Right atrium auricular region (tissue), 2 donors: ENCODE measurements around the gene KRTAP10-5. TPM values are rescaled to one million over a fixed set of nuclear protein-coding genes. Genes with fewer than 3 reads are reported as not detected.

Experiments
- DNase-seq: peaks from one replicate; pipeline ENCODE4 v3.0.0-alpha.2; 2019; ENCODE audit warnings: low spot score
- H3K27ac ChIP-seq, 2 donors: fragments of 200-600 bp; sonication (generic); 1 replicate in 1 of 2; 2 replicates in 1 of 2; pipeline ENCODE4 v1.5.1; 2016 to 2019
- H3K27me3 ChIP-seq, 2 donors: fragments of 200-600 bp; sonication (generic); one replicate each; pipeline versions ENCODE4 v1.5.1 to v1.6.0; 2017 to 2019
- H3K36me3 ChIP-seq: fragments of 200-600 bp; sonication (generic); one replicate; pipeline ENCODE4 v1.5.1; 2016
- H3K4me1 ChIP-seq, 2 donors: fragments of 200-600 bp; sonication (generic); one replicate each; pipeline versions ENCODE4 v1.5.1 to v1.6.0; 2017 to 2019
- H3K4me3 ChIP-seq, 2 donors: fragments of 200-600 bp; sonication (generic); 1 replicate in 1 of 2; 2 replicates in 1 of 2; pipeline ENCODE4 v1.5.1; 2017 to 2019; ENCODE audit warnings: mild to moderate bottlenecking in 1 of 2, moderate library complexity in 1 of 2
- H3K9me3 ChIP-seq, 2 donors: fragments of 200-600 bp; sonication (generic); one replicate each; pipeline ENCODE4 v1.5.1; 2019
- total RNA-seq, 2 donors: library from RNA; depleted of rRNA; stranded (reverse); fragments of >200 nt; gene quantifications; one replicate each; pipeline ENCODE4 v1.1.0, GENCODE V29; 2016
- TF ChIP-seq, protein P1 (sequence below), 2 donors: fragments of 200-600 bp; sonication (generic); IDR thresholded peaks; one replicate each; pipeline ENCODE4 v1.5.1; 2019; ENCODE audit warnings: antibody characterized with exemption in 2 of 2

KRTAP10-5 gene
- total RNA-seq, 2 donors from 2014 or later: not detected

DNA sequence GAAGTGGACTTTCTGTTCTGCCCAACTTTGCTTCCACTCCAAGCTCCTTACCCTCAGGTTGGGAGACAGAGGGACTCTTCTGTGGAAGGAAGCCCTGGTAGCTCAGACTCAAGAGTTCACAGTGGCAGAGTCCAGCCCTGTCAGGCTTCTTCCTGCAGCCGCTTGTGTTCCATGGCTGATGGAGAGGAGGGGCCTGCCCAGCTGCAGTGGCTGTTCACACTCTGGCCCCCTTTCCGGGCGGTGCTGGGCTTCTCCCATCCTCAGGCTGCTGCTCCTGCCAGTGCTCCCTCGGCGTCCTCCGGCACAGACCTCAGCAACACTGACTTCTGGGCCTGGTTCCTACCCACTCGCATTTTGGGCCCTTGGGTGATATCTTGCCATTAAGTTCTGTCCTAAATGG lies 44.4 kb downstream of the KRTAP10-5 start:
- TF ChIP-seq, protein P1, sequence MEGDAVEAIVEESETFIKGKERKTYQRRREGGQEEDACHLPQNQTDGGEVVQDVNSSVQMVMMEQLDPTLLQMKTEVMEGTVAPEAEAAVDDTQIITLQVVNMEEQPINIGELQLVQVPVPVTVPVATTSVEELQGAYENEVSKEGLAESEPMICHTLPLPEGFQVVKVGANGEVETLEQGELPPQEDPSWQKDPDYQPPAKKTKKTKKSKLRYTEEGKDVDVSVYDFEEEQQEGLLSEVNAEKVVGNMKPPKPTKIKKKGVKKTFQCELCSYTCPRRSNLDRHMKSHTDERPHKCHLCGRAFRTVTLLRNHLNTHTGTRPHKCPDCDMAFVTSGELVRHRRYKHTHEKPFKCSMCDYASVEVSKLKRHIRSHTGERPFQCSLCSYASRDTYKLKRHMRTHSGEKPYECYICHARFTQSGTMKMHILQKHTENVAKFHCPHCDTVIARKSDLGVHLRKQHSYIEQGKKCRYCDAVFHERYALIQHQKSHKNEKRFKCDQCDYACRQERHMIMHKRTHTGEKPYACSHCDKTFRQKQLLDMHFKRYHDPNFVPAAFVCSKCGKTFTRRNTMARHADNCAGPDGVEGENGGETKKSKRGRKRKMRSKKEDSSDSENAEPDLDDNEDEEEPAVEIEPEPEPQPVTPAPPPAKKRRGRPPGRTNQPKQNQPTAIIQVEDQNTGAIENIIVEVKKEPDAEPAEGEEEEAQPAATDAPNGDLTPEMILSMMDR (IDR thresholded peaks at IDR 0.05): no peak
- no peaks in the 10 kb centered on the region for H3K4me1 ChIP-seq
- H3K27me3 ChIP-seq: no peaks in the 10 kb centered on the region
- DNase-seq: no peak
- H3K27ac ChIP-seq: no peak overlapping the region
- no peak overlapping the region for H3K4me3 ChIP-seq
- no peaks in the 10 kb centered on the region for H3K9me3 ChIP-seq
- no peaks in the 10 kb centered on the region for H3K36me3 ChIP-seq

DNA sequence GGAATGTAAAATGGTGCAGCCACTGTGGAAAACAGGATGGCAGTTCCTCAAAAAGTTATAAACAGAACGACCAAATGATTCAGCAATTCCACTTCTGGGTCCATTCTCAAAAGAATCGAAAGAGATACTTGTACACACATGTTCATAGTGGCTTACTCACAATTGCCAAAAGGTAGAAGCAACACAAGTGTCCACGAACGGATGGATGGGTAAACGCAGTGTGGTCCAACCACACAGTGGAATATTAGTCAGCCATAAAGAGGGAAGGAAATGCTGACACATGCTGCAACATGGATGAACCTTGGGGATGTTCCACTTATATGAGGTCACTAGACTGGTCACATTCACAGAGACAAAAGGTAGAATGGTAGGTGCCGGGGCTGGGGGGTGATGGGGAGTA lies 45.7 kb downstream of the KRTAP10-5 start:
- TF ChIP-seq, protein P1 (IDR thresholded peaks at IDR 0.05): no peak
- Histone ChIP-seq H3K9me3 (no peaks in the 10 kb centered on the region), H3K27ac (no peak overlapping the region), H3K36me3 (no peaks in the 10 kb centered on the region), H3K4me1 (no peaks in the 10 kb centered on the region), H3K4me3 (no peak overlapping the region), H3K27me3 (no peaks in the 10 kb centered on the region)
- no peak for DNase-seq

DNA sequence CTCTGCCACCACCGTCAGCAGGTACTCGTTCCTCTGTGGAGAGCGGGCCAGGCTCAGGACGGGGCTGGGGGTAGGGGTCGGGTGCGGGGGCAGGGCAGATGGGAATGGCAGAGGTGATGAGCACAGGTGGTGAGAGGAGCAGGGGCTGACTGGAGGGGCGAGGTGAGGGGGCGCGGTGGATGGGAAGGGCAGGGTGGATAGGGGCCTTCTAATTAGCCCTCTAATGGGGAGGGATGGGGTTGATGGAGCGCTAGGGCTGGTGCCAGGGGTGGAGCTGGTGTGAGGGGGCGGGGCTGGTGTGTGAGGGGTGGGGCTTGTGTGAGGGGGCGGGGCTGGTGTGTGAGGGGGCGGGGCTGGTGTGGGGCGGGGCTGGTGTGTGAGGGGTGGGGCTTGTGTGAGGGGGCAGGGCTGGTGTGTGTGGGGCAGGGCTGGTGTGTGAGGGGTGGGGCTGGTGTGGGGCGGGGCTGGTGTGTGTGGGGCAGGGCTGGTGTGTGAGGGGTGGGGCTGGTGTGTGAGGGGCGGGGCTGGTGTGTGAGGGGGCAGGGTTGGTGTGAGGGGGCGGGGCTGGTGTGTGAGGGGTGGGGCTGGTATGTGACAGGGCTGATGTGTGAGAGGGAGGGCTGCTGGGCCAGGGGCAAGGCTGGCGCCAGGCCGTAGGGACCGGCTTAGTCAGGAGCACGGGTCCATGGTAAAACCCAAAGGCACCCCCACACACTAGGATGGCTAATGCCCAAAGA lies 46.3 kb downstream of the KRTAP10-5 start:
- no peaks in the 10 kb centered on the region for H3K27me3 ChIP-seq
- no peaks in the 10 kb centered on the region for H3K4me1 ChIP-seq
- DNase-seq: no peak
- H3K36me3 ChIP-seq: no peaks in the 10 kb centered on the region
- TF ChIP-seq, protein P1 (IDR thresholded peaks at IDR 0.05): no peak
- no peak overlapping the region for H3K27ac ChIP-seq
- H3K9me3 ChIP-seq: no peaks in the 10 kb centered on the region
- H3K4me3 ChIP-seq: no peak overlapping the region

DNA sequence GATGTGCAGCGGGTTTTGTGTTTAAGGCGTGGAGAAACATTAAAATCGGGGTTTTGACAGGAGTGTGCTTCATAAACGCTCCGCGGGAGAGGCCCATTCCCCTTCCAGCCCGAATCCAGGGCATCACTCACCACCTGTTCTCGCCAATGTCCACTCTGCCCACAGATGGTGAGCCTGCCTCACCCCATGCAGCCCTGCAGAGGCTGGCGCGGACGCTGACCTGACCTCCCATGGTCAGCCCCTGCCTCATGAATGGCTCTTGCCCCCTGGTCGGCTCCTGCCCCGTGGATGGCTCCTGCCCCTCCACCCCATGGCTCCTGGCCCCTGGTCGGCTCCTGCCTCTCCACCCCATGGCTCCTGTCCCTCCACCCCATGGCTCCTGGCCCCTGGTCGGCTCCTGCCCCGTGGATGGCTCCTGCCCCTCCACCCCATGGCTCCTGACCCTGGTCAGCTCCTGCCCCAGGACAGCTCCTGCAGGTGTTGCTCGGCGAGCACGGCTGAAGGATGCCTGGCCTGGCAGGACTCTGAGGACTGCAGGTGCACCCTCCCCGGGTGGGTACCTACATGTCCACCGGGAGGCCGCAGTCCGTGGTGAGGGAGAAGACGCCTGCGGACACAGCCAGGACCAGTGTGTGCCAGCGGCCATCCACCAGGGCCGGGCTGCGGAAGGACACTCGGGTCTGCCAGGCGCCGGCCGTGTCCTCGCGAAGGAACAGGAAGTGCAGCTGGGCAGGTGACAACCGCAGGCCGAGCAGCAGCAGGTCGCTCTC lies 47.1 kb downstream of the KRTAP10-5 start:
- no peak overlapping the region for H3K4me3 ChIP-seq
- DNase-seq: no peak
- no peaks in the 10 kb centered on the region for H3K4me1 ChIP-seq
- no peaks in the 10 kb centered on the region for H3K36me3 ChIP-seq
- no peaks in the 10 kb centered on the region for H3K27me3 ChIP-seq
- TF ChIP-seq, protein P1 (IDR thresholded peaks at IDR 0.05): no peak
- H3K27ac ChIP-seq: no peak overlapping the region
- no peaks in the 10 kb centered on the region for H3K9me3 ChIP-seq

DNA sequence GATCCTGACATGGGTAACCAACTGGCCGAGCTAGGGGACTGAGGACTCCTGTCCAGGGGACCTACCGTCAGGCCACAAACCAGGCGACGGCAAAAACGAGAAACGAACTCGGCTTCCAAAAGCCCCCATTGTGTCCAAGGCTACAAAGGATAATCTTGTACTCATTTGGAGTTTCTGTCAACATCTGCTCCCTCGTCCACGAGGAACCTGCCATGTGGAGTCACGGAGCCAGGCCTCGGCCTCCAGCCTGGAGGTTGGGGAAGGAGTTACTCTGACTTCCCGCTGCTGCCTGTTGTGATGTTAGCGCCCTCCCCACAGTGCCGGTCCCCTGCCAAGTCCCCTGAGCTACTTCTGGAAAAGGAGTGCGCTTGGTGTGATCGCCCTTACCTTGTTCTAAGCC lies 47.7 kb downstream of the KRTAP10-5 start:
- DNase-seq: no peak
- no peak overlapping the region for H3K27ac ChIP-seq

More for the DNA sequence above, 47.7 kb downstream of the KRTAP10-5 start:
- H3K27me3 ChIP-seq: no peaks in the 10 kb centered on the region
- TF ChIP-seq, protein P1 (IDR thresholded peaks at IDR 0.05): no peak
- no peaks in the 10 kb centered on the region for H3K36me3 ChIP-seq
- no peak overlapping the region for H3K4me3 ChIP-seq
- H3K4me1 ChIP-seq: no peaks in the 10 kb centered on the region
- H3K9me3 ChIP-seq: no peaks in the 10 kb centered on the region
